ENCODE data around the gene MRPL53. TPM values are rescaled to one million over a fixed set of nuclear protein-coding genes. Genes with fewer than 3 reads are reported as not detected.

Gene MRPL53
- total and polyA plus RNA-seq, 9 of the 15 experiments (the other 6 are each of a cell fraction or from before 2014, with no cell fraction given), result 11.5 to 87.9 (median 41.1) TPM

- no peak for TF ChIP-seq USF1 (CRISPR knock-in tag; IDR thresholded peaks at IDR 0.05)
These were observed 42.7 kb downstream of the MRPL53 start (continued) for GRCh38 chr2:74429487-74430451.

GRCh38 chr2:74428675-74429074 lies 43.8 kb downstream of the MRPL53 start:
- H3K4me2 ChIP-seq (ENCODE audit: insufficient read depth, low read length), result no peak overlapping the region
- no peaks in the 10 kb centered on the region for H3K9me3 ChIP-seq (replicated peaks; ENCODE audit: control insufficient read depth, insufficient read depth, low read depth, low read length)
- H4K20me1 ChIP-seq (replicated peaks; ENCODE audit: control insufficient read depth, insufficient read depth, low read length), result no peaks in the 10 kb centered on the region
- H3K4me3 ChIP-seq, result no peak overlapping the region
- DNase-seq (ENCODE audit: extremely low read depth in 1 of 4, low spot score in 3 of 4), result no peak
- no peak overlapping the region for H3K9ac ChIP-seq (ENCODE audit: insufficient read depth in 1 of 2, low read depth in 2 of 2, low read length in 2 of 2)
- no peaks in the 10 kb centered on the region for H3K79me2 ChIP-seq (ENCODE audit: control insufficient read depth, insufficient read depth, low read length)
- intact Hi-C loops (cut with micrococcal nuclease), result no loop called here
- H3K27ac ChIP-seq (ENCODE audit: extremely low read depth, low read depth, low read length), result no peak overlapping the region
- TF ChIP-seq TEAD1 (CRISPR knock-in tag; IDR thresholded peaks at IDR 0.05) (no peak), GATAD2A (IDR thresholded peaks at IDR 0.05) (no peak), ZNF347 (CRISPR knock-in tag; IDR thresholded peaks at IDR 0.05; ENCODE audit: low read depth) (no peak), MAFF (IDR thresholded peaks at IDR 0.05; ENCODE audit: low read length) (no peak), ARID1B (IDR thresholded peaks at IDR 0.05) (no peak), ZNF696 (CRISPR knock-in tag; conservative IDR thresholded peaks at IDR 0.05) (no peak), MCM2 (IDR thresholded peaks at IDR 0.05; ENCODE audit: low read depth) (no peak), MCM5 (IDR thresholded peaks at IDR 0.05; ENCODE audit: low read depth) (no peak), ZNF778 (CRISPR knock-in tag; IDR thresholded peaks at IDR 0.05) (no peak), FOXJ2 (tag; IDR thresholded peaks at IDR 0.05) (no peak), ZNF316 (IDR thresholded peaks at IDR 0.05) (no peak), ZNF79 (CRISPR knock-in tag; IDR thresholded peaks at IDR 0.05; ENCODE audit: low read depth) (no peak), HDAC6 (IDR thresholded peaks at IDR 0.05; ENCODE audit: low read depth, low read length) (no peak)
- in situ Hi-C loops (cut with MboI), result no loop called here
- WGBS (ENCODE audit: insufficient coverage, low coverage, missing lambda C conversion rate), result 39% methylated on average over 4 of the region's 5 CpGs
- H3K27me3 ChIP-seq (ENCODE audit: control insufficient read depth in 2 of 2, insufficient read depth in 2 of 2, low read length in 2 of 2), result no peaks in the 10 kb centered on the region
- peaks cover 0 to 16% of the 10 kb centered on the region in 2 experiments; a peak in 1 of 5 replicates for H3K4me1 ChIP-seq (replicated peaks in 1 of 2; ENCODE audit: control insufficient read depth in 2 of 2, insufficient read depth in 2 of 2, low read length in 2 of 2)
- H2AFZ ChIP-seq (ENCODE audit: low read depth, low read length), result no peak overlapping the region
- no TSS peak for BruUV-seq (replicated peaks)
- POLR2A ChIA-PET, result interaction anchor here (0.7 to 1.7 kb wide), 3 partner anchors 12 to 30 kb away, joined by 3 to 7 read pairs (median 4); partner anchors contain the start of gene WBP1
- FAIRE-seq, result no peak
- H3K36me3 ChIP-seq (ENCODE audit: control insufficient read depth, insufficient read depth, low read length), result no peaks in the 10 kb centered on the region
- CTCF ChIA-PET (ENCODE audit: low intra/inter-chr PET ratio), result no interaction called here
- ATAC-seq, result no peak
- H3K9me1 ChIP-seq (ENCODE audit: control insufficient read depth, insufficient read depth, low read length), result no peaks in the 10 kb centered on the region
